Epidermal melanocyte (primary cell): ENCODE results near the gene FGF14.

Experiments used
- DNase-seq: peaks from one replicate; pipeline ENCODE4 v3.0.0; 2011; ENCODE audit warnings: low spot score; ENCODE audit not compliant: insufficient read length

Gene FGF14

DNA sequence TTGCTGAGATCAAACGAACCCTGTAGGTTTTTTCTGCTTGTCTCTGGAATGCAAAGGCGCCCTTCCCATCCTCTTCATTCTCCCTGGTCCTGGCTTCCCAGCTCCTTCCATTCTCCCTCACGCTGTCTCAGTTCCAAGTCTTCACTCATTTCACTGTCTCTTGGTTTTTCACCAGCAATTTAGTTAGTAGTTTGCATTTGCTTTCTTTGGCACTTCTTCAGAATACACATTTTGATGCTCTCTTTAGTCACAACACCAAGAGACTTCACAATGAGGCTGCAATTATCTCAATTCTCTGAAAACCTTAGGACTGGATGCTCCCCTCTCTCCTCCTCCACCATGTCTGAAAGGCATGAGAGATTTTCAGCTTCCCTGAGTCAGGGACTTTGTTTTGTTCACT, 470.7 kb downstream of the FGF14 start:
- DNase-seq = no peak

DNA sequence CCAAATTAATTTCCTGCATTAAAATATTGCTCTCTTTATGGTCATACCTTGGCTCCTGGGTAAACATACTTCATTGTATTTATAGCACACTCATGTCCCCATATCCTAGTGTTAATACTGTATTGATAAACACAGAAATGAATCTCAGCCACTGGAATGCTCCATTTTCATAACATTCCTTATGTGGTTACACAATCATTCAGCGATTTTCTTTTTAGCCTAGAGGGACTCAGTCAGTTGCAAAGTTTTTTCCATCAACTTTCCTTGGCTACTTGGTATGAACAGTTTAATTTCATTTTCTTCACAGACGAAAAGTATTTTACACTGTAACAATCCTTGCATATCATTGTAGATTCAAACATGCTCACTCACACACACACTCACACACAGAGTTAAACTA, 471.5 kb downstream of the FGF14 start:
- DNase-seq = no peak

DNA sequence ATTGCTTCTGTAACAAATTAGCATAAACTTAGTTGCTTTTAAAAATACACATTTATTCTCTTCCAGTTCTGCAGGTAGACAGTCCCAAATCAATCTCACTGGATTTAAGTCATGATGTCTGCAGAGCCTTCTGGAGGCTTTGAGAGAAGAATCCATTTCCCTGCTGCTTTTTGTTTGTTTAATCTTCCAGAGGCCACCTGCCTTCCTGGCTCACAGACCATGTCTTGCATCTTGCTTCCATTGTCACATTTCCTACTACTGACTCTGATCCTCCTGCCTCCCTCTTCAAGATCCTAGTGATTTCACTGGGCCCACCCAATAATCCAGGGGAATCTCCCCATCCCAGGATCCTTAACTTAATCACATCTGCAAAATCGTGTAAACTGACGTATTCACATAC, 476.1 kb downstream of the FGF14 start:
- no peak for DNase-seq

DNA sequence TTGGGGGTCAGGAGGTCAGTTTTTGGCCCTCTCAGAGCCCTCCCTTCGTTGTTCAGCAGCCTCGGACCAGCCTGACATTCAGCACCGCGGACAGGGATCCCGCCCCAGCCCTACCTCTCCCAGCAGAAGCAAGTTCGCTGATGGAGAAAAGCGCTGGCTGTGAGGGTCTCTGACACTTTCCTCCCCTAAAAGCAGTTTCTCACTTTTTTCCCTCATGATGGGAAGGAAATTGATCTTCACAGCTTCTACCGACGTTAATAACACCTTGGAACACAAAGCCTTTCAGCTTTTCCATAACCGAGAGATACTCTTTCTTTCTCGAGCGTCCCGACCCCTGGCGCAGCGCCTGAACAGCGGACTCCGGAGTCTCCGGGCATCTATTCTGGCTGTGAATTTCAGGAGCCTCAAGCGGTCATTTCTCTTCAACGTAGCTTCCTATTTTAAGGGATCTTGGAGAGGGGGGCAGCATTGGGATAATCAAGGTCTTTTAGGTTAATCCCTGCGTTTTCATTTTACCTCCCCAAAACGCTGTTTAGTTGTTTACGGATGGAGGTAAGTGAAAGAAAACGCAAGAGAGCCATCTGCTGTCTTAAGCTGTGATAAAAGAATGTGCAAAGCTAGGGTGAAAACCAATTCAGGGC, 482.2 kb downstream of the FGF14 start:
- DNase-seq = no peak

DNA sequence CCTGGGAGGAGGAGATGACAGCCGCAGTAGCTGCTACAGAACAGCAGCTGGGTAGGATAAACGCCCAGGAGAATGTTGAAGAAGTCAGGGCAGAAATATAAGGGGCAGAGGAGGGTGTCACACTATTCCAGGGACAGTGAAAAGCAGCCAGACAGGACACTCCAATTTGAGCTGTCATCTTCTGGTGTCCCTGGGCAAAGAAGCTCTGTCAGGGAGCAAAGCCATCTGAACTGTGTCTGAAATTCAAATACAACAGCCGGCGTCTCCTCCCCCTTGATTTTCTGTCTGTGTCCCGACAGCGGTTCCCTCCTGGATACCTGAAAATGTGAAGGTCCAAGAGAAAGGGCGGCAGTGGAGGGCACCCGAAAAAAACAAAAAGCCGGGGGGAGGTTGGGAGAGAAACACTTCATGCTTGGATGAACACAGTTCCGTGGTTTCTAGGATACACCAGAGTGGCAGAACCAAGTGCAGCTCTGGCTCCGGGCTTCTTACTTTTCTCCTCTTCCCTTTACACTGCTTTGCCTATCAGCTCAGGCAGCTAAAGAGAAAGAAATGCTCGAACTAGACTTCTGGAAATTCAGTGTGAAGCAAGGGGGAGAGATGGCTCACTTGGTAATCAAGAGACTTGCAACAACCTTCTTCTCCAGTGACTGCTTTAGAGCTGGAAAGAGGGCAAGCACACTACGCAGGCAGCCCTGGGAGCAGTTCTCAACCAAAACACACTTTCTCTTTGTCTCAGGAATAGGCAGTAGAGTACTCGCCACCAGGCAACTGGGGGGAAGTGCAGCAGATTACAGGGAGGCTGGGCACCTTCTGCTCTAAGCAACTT, 483.8 kb downstream of the FGF14 start:
- no peak for DNase-seq

DNA sequence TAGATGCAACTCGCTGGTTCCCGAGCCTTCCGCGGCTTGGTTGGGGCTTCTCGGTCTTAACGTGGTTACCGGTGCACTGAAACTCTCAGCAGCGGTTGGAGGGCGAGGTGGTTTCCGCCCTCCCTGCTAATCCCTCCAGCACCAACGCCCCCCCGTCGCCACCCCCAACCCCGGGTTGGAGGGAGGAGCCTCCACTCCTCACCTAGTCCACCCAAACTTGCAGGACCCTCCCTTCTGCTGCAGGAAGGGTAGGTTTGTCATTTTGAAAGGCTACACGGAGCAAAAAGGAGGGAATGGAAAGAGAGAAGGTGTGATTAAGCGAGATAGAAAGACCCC, 484.4 kb downstream of the FGF14 start:
- DNase-seq = no peak

DNA sequence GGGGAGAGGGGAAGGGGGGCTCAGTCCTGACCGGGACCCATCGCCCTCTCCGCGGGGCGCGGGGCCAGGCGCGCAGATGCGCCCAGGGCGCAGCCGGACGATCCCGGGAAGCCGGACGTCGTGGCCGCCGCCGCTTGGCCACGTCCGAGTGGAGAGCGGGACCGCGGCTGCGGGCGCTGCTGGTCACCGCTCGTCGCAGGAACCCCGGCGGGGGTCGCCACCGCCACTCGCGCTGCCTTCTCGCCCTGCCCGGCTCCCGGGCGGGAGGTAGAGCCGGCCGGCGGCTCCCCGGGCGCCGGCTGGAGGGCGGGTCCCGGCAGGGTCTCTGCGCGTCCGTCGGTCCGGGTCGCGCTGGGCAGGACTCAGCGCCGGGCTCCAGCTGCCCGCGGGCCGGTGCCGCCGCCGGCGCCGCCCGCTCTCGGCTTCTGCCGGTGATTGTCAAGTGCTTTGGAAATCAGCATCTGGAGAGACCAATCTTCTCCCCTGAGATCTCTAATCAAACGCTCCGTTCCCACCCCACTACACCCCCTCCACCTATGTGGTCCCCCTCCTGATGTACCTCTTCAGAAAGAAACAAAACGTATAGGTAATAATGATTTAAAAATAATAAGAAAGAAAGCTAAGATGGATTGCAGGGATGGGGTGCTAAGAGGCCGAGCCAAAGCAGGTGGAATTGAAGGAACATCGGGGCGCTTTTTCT, 484.9 kb downstream of the FGF14 start:
- DNase-seq = no peak

DNA sequence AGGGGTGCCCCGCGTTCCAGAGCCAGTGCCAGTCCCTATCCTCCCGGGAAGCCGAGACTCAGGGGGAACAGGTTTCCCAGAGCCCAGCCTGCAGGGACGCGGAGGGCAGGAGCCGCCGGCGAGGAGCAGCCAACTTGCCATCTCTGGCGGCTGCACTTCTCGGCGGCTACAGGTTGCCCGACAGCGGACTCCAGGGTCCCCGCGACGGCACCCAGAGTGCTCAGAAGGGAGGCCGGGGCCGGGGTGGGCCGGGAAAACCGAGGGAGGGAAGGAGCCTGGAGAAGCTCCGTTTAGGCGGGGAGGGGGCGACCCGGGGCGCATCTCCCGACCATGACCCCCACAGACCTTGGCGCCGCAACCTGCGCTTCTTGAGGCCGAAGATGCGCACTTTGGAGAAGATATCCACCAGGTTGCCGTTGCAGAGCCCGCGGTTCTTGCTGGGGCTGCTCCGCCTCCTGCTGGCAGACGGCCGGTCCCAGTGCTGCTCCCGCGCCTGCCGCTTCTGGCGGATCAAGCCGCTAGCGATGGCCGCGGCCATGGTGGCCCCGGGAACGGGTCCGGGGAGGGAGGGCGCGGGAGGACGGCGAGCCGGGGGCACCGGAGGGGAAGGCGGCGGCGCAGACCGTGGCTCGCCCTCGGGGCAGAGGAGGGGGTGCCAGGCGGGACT, 485.6 kb downstream of the FGF14 start:
- no peak for DNase-seq

DNA sequence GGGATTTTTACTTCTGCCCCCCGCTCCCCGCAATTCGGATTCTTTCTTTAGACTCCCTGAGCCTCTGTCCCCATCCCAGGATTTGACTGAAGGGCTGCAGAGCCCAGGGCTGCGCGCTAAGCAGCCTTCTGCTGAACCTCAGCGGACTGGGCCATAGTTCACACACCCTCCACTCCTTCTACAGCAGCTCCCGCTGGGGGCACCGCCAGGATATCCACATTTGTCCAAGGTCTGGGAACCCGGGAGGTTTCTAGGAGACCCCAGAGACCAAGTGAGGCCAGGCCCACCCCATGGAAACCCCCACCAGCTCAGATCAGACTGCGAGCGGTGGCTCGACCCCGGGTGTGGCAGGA, 486.1 kb downstream of the FGF14 start:
- DNase-seq = no peak

DNA sequence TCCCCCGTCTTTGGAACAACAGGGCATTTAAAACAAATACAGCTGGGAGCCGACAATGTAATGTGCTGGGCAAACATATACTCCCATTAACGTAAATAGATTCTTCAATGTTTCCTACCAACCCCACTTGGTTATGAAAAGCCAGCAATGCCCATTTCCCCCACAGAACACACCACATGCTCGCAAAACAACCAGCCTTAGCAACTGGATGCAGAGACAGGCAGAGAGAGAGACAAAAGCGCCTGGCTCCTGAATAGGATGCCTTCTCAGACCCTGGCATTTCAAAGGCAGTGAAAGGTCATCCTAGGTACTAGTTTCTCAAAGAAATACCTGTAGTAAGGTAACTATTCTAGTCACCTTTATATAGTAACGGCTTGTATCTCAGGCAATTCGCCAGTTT, 486.5 kb downstream of the FGF14 start:
- no peak for DNase-seq

DNA sequence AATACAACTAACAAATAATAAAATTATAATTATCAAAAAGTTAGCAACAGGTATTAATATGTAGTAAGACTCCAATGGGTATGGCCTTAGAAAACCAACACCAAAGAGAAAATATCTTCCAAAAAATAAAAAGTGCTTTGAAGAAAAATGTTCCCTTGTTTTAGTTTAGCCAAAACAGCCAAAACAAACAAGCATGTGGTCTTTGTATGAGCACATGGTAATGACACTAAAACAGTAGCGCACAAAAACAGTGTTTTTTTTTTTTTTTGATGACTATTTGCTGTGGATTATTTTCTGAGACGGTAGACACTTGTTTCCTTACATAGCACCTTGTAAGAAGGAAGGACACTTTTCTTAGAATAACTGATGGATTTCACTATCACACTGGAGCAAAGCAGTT, 490.1 kb downstream of the FGF14 start:
- DNase-seq = no peak

DNA sequence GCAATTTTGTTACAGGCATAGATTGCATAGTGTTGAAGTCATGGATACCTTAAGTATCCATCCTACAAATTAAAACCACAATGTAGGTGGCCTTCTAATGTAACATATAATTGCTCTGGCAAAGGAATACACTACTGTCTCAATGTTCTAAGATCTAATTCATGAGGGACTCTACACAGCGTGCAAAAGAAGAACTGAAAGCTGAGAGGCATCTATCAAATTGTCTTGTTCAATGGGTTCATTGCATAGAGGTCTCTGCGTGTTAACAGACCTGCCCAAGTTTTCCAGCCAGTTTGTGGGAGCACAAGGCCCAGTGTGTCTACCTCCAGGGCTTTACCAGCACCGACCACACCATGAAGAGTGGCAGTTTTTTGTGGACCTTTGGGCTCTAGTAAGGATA, 498.0 kb downstream of the FGF14 start:
- DNase-seq = no peak

DNA sequence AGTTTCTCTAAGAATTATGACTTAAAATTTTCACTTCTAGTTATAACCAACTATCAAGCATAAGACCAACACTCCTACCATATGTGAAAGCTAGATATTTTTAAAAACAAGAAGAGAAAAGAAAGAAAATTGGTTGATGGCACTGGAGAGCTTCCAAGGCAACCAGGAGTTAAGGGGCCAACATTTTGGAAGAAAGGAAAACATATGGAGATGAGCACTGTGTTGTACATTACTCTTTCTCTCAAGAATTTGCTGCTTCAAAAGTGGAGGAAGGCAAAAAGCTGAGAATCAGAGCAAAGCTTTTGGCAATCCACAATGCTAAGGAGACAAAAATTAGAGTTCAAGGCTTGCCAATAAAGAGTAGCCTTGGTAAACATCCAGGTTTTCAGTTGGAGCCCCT, 503.2 kb downstream of the FGF14 start:
- DNase-seq = no peak

DNA sequence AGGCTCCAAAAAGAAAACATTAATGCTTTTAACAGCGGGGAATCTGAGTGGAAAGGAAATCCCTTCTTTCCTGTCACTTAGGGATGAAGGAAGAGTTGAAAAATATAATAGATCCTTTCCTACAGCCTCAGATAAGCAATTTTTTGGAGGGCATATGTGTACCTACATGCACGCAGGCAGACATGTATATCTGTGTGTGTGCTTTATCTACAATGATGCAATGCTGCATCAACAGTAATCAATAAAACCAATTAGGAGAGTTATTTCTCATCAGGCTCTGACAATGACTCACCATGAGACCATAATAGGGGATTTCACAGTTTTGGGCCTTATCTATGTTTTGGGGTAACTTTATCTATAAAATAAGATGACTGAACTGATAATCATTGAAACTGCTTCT, 505.3 kb downstream of the FGF14 start:
- DNase-seq = no peak

DNA sequence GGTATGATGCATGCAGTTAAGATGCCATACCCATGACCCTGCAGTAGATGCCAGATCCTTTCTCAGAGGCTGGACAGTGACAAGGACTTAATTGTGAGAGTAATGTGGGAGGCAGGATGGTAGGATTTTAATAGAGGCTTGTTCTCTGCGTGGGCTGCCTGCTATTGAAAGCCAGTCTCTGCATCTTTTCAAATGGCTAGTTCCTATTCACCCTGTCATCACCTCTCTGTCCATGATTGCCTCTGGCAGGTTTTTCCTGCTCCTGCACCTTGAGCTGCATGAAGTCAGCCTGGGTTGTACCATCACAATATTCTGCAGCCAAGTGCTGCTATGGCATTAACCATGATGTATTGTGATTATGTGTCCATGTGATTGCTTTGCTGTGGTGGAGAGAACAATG, 508.8 kb downstream of the FGF14 start:
- DNase-seq = no peak

DNA sequence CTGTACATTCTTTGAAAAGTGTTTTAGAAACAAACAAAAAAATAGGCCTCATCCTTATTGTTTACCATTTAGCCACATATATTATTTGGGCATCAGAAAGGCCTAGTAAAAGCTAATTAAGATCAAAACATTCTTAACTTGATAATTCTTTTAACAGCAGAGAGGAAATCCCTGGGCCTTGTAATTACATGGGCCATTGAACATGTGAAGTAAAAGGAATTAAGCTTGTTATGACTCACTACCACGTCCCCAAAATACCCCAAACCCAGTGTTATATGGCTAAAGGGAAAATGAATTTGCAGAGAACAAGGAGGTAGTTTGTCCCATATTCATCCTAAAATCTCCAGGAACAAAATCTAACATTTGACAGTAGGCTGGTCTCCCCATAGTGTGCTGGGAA, 509.6 kb downstream of the FGF14 start:
- no peak for DNase-seq

DNA sequence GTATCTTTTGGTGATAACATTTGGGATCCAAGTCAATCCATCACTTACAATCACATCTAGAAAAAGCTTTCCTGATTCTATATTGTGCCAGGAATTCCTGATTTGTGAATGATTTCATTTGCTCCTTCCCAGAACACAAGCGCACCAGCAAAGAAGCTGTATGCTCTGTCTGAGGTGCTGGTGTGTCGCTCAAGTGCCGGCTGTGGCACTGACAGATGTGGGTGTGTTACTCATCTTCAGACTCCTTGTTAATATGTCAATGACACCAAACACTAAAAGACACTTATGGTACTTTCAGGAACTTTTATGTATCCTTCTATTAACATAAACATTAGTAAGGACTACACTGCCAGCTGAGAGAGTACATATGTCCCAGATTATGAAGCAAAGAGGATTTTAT, 520.3 kb downstream of the FGF14 start:
- no peak for DNase-seq

DNA sequence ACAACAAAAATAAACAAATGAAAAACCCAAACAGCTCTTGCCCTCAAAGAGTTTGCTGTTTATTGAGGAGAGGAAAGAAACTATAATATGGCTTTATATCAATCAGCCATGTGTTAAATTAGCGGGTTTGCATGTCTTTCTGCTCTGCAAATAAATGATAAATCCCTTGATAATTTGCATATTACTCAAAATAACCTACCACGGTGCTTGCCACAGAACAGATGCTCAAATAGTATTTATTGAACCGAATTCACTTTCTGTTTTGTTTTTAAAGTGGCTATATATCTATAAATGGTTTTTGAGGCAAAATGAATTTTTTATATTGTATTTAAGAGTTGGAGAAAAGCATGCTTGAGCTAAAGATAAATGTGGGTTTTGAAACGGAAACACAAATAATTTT, 521.3 kb downstream of the FGF14 start:
- DNase-seq = no peak

DNA sequence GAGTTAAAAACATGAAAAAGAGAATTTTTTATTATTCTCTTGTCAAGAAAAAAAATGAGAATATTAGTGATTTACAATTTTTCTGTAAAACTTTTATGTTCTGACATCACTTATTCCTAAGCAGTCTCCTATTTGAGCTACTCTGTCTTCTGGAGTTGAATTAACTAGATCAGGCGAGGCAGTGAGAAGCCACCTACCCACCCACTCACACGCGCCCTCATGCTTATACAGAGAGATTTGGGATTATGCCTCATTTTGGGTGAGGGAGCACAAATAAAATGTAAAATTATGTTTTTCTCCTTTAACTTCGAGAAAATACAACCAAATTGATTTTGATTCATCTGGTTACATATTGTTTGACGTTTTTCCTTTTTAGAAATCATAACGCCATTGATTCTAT, 524.9 kb downstream of the FGF14 start:
- DNase-seq = no peak

DNA sequence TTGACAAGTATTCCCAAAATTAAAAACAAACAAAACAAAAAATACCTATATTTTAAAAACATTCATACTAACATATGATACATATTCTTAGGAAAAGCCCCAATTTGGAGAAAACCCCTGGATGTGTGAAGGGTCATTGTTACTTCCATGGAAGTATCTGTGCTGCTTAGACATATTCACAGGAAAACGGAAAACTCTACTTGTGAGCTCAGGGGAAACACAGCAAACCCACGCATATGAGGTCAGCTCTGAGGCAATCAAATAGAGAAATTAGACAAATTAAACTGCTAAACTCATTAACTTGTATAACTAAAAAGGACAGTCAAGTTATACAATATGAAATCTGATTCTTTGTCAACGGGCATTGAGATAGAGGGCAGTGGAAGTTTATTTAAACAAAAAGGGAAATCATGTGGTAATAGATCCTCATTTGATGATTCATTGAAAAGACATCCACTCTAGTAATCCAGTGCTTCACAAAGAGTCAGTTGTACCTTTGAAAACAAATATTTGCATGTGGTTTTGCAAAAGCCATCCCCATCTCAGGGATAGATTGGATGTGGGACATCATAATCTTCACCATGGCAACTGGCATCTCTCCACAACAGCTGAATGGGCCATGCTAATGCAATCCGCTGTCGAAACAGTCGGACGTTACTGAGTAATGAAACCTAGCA, 526.0 kb downstream of the FGF14 start:
- DNase-seq = no peak

DNA sequence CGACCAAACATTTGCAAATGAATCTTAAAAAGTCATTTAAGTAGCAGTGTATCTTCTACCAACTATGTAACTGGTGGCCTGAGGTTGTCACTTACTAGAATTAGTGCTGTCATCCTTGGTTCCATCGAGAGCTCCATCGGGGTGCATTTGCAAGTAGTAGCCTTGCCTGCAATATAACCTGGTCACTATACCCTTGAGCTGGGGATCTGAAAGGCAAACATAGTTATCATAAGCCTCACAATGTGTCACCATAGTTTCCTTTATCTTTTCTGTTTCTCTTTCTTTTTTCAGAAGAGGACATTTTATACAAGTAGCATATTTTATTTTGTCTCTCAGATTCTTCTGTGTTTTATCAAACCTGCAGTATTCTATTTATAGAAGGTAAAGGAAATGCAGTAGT, 526.8 kb downstream of the FGF14 start:
- no peak for DNase-seq

DNA sequence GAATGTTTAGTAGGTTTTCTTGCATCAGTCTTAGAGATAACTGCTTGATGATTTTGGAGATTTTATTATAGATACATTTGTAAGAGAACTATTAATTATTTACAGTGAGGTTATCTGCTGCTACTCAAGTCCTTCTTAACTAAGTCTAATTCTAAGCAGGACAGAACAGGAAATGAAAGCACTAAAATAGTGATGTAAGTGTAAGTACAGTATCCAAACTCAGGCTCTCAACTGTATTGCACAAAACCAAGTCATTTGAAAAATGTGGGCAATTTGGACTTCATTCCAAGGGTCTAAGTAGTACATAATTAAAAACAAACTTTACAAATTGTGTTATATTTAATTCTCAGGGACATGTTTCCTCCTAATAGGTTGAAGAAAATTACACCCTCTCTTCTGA, 532.3 kb downstream of the FGF14 start:
- DNase-seq = no peak
